OCI-LY7 (cell line): ENCODE results near the gene ZNF536. TPM values are rescaled to one million over a fixed set of nuclear protein-coding genes. Genes with fewer than 3 reads are reported as not detected.

Experiments
- BruUV-seq: library from RNA; stranded (reverse); fragments of 400-500 nt; replicated peaks from 2 replicates; lab custom pipeline; 2021; lab: Mats Ljungman, UMichigan
- CTCF ChIA-PET: fragments of 300-600 bp; sonication (Branson Sonifier 250); formaldehyde crosslinking; loops from one replicate; lab custom pipeline; 2022; ENCODE audit warnings: antibody characterized with exemption; ENCODE audit not compliant: unreplicated experiment; lab: Charles Lee
- POLR2A ChIA-PET: fragments of 300-600 bp; sonication (Branson Sonifier 250); formaldehyde crosslinking; loops from one replicate; lab custom pipeline; 2022; ENCODE audit warnings: antibody characterized with exemption; lab: Charles Lee
- DNase-seq: peaks from one replicate; pipeline ENCODE4 v3.0.0-alpha.2; 2015; ENCODE audit warnings: low spot score
- H2AFZ ChIP-seq: fragments of 200-600 bp; sonication (generic), shearing (Covaris generic); 2 replicates; pipeline ENCODE4 v1.6.1; 2014; ENCODE audit warnings: mild to moderate bottlenecking, antibody characterized with exemption, low read length, moderate library complexity
- H3K27ac ChIP-seq: fragments of 200-600 bp; sonication (generic); 2 replicates; pipeline ENCODE4 v1.5.1; 2014; ENCODE audit warnings: mixed run types, low read depth, mild to moderate bottlenecking, moderate library complexity, low read length, inconsistent platforms; ENCODE audit not compliant: poor library complexity, severe bottlenecking
- H3K36me3 ChIP-seq: fragments of 200-600 bp; sonication (generic); 2 replicates; pipeline ENCODE4 v1.6.1; 2014; ENCODE audit warnings: mild to moderate bottlenecking, antibody characterized with exemption, low read length, moderate library complexity, mixed read lengths; ENCODE audit not compliant: insufficient read depth
- H3K4me1 ChIP-seq: fragments of 200-600 bp; sonication (generic); 2 replicates; pipeline ENCODE4 v1.5.1; 2014; ENCODE audit warnings: mild to moderate bottlenecking, low read length; ENCODE audit not compliant: insufficient read depth, poor library complexity, severe bottlenecking
- H3K4me2 ChIP-seq: fragments of 200-600 bp; sonication (generic); 2 replicates; pipeline ENCODE4 v1.6.1; 2014; ENCODE audit warnings: mild to moderate bottlenecking, low read length
- H3K4me3 ChIP-seq: fragments of 200-600 bp; sonication (generic); 2 replicates; pipeline ENCODE4 v1.5.1; 2014; ENCODE audit warnings: mild to moderate bottlenecking, low read depth, low read length; ENCODE audit not compliant: poor library complexity, severe bottlenecking
- H3K79me2 ChIP-seq: fragments of 200-600 bp; sonication (generic); 2 replicates; pipeline ENCODE4 v1.6.1; 2016; ENCODE audit warnings: low read depth, mild to moderate bottlenecking, low read length, moderate library complexity, mixed read lengths; ENCODE audit not compliant: insufficient read depth
- H3K9me2 ChIP-seq: fragments of 200-600 bp; sonication (generic); 2 replicates; pipeline ENCODE4 v1.6.1; 2016; ENCODE audit warnings: mild to moderate bottlenecking, low read length, mixed read lengths; ENCODE audit not compliant: insufficient read depth
- H3K9me3 ChIP-seq: fragments of 200-600 bp; sonication (generic); 2 replicates; pipeline ENCODE4 v1.6.1; 2014; ENCODE audit warnings: mild to moderate bottlenecking, mixed run types, low read length, mixed read lengths
- H4K20me1 ChIP-seq: fragments of 200-600 bp; sonication (generic); 2 replicates; pipeline ENCODE4 v1.6.1; 2014; ENCODE audit warnings: mild to moderate bottlenecking, antibody characterized with exemption, low read length, moderate library complexity, mixed read lengths; ENCODE audit not compliant: insufficient read depth
- CTCF ChIP-seq: fragments of 200-600 bp; sonication (generic); conservative IDR thresholded peaks from 2 replicates; pipeline ENCODE4 v1.5.1; 2014; ENCODE audit warnings: mild to moderate bottlenecking, antibody characterized with exemption, low read length, moderate library complexity, mixed read lengths
- EZH2phosphoT487 ChIP-seq: fragments of 200-600 bp; sonication (generic); IDR thresholded peaks from 2 replicates; pipeline ENCODE4 v1.6.1; 2018; ENCODE audit warnings: low read depth, borderline replicate concordance, mild to moderate bottlenecking, mixed run types, antibody characterized with exemption, low read length, moderate library complexity, mixed read lengths
- intact Hi-C: fragments of 100-400 bp; cut with micrococcal nuclease; formaldehyde crosslinking; loops from one replicate; pipeline ENCODE4 v1.10.0; 2022; ENCODE audit not compliant: unreplicated experiment
- total RNA-seq, 2 experiments: library from RNA; depleted of rRNA in 1 of 2; stranded (reverse); fragments of >200 nt in 1 of 2; shearing (Covaris generic) in 1 of 2; gene quantifications; 2 replicates each; pipeline ENCODE4 v1.2.3, GENCODE V29; 2014 to 2022

The ZNF536 gene
- total RNA-seq, 2 experiments from 2014 or later = 0.06 to 0.30 TPM

- no peak overlapping the region for H3K27ac ChIP-seq
- no peak for TF ChIP-seq EZH2phosphoT487
- no peak for TF ChIP-seq CTCF
- no peaks in the 10 kb centered on the region for H3K79me2 ChIP-seq
- no peaks in the 10 kb centered on the region for H3K4me1 ChIP-seq
- ChIA-PET POLR2A (no interaction called here), CTCF (no interaction called here)
- no peaks in the 10 kb centered on the region for H3K9me2 ChIP-seq
- BruUV-seq = no TSS peak
- H3K4me2 ChIP-seq = no peak overlapping the region
- DNase-seq = no peak
- no peak overlapping the region for H2AFZ ChIP-seq
- no peaks in the 10 kb centered on the region for H4K20me1 ChIP-seq
- no peaks in the 10 kb centered on the region for H3K36me3 ChIP-seq
- no peaks in the 10 kb centered on the region for H3K9me3 ChIP-seq
- intact Hi-C loops = no loop called here
- H3K4me3 ChIP-seq = no peak overlapping the region
Measured at GRCh38 chr19:30339624-30340525, 32.3 kb upstream of the ZNF536 start.

DNA sequence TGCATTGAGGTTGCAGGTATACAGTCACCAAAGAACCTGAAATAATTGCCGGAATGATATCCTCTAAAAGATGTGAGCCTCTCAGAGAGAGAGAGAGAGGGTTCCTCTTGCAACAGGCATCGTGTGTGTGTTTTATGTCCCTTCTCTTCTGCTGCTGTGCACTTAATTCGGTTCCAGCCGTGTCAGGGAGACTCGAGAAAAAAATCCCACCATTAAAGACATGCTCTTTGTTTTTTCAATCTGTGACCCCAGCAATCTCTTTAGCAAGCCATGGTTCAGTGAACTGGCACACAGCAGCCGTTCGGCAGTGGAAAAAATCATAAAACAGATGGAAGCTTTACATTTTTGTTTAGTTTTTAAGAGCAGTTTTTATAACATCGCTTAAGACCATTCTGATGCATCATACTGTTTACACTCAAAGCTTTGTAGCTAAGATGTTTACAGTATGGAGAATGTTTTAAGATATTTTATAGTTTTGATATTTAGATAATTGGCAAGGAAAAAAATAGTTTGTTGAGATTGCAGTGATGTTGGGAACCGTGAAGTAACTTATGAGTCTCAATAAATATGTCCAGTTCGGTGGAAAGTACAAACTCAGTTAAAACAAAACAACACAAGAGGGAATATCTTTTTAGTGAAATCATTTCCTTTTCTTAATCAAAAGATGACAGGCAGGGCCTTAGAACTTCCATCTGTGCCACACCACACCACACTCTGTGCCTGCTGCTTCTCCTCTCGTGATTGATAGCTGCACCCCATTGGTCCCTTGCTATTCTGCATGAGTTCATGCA is 31.2 kb upstream of the ZNF536 start:
- CTCF ChIA-PET = no interaction called here
- BruUV-seq = no TSS peak
- Histone ChIP-seq H3K79me2 (no peaks in the 10 kb centered on the region), H2AFZ (no peak overlapping the region), H3K9me3 (no peaks in the 10 kb centered on the region), H3K9me2 (no peaks in the 10 kb centered on the region), H3K4me2 (no peak overlapping the region), H3K27ac (no peak overlapping the region), H4K20me1 (no peaks in the 10 kb centered on the region), H3K4me1 (no peaks in the 10 kb centered on the region), H3K36me3 (no peaks in the 10 kb centered on the region), H3K4me3 (no peak overlapping the region)
- no peak for TF ChIP-seq EZH2phosphoT487
- no peak for TF ChIP-seq CTCF
- intact Hi-C loops = no loop called here
- no peak for DNase-seq
- POLR2A ChIA-PET = no interaction called here
